GM23338 (cell line): Measurements from ENCODE around the gene PDE4B.

Experiments
- CREB1 ChIP-seq: fragments of 250-450 bp; sonication (Bioruptor Pico); IDR thresholded peaks from 2 replicates; pipeline ENCODE4 v1.5.0; 2020; ENCODE audit warnings: low read depth, mild to moderate bottlenecking, moderate library complexity
- CTCF ChIP-seq, 2 experiments: fragments of 200-600 bp in 1 of 2; sonication (generic) in 1 of 2; conservative IDR thresholded peaks; 2 replicates each; pipeline versions ENCODE4 v1.5.1 to v1.6.1; 2016 to 2017; ENCODE audit warnings: antibody characterized with exemption in 2 of 2, low read depth in 2 of 2, mild to moderate bottlenecking in 2 of 2, moderate library complexity in 1 of 2
- EZH2 ChIP-seq: fragments of 200-600 bp; sonication (generic); IDR thresholded peaks from one replicate; pipeline ENCODE4 v1.8.0; 2017; ENCODE audit warnings: antibody characterized with exemption, mild to moderate bottlenecking, low read depth; ENCODE audit not compliant: unreplicated experiment
- EZH2phosphoT487 ChIP-seq: fragments of 200-600 bp; sonication (generic); IDR thresholded peaks from one replicate; pipeline ENCODE4 v1.8.1; 2018; ENCODE audit warnings: antibody characterized with exemption; ENCODE audit not compliant: unreplicated experiment
- NANOG ChIP-seq: IDR thresholded peaks from 2 replicates; pipeline ENCODE4 v1.6.1; 2016; ENCODE audit warnings: antibody characterized with exemption, borderline replicate concordance
- POLR2AphosphoS5 ChIP-seq: IDR thresholded peaks from 2 replicates; pipeline ENCODE4 v1.6.1; 2016; ENCODE audit warnings: antibody characterized with exemption, low read depth
- STAT1 ChIP-seq: IDR thresholded peaks from one replicate; pipeline ENCODE4 v1.6.1; 2016; ENCODE audit warnings: antibody characterized with exemption; ENCODE audit not compliant: unreplicated experiment
- TF ChIP-seq, protein P1 (sequence below): IDR thresholded peaks from one replicate; pipeline ENCODE4 v1.6.1; 2018; ENCODE audit warnings: antibody characterized with exemption; ENCODE audit not compliant: unreplicated experiment

- TF ChIP-seq EZH2 (no peak), CTCF (conservative IDR thresholded peaks at IDR 0.05; ENCODE audit: low read depth in 2 of 2) (no peak), POLR2AphosphoS5 (no peak), NANOG (no peak), EZH2phosphoT487 (no peak), CREB1 (no peak), STAT1 (no peak)
- TF ChIP-seq, protein P1, sequence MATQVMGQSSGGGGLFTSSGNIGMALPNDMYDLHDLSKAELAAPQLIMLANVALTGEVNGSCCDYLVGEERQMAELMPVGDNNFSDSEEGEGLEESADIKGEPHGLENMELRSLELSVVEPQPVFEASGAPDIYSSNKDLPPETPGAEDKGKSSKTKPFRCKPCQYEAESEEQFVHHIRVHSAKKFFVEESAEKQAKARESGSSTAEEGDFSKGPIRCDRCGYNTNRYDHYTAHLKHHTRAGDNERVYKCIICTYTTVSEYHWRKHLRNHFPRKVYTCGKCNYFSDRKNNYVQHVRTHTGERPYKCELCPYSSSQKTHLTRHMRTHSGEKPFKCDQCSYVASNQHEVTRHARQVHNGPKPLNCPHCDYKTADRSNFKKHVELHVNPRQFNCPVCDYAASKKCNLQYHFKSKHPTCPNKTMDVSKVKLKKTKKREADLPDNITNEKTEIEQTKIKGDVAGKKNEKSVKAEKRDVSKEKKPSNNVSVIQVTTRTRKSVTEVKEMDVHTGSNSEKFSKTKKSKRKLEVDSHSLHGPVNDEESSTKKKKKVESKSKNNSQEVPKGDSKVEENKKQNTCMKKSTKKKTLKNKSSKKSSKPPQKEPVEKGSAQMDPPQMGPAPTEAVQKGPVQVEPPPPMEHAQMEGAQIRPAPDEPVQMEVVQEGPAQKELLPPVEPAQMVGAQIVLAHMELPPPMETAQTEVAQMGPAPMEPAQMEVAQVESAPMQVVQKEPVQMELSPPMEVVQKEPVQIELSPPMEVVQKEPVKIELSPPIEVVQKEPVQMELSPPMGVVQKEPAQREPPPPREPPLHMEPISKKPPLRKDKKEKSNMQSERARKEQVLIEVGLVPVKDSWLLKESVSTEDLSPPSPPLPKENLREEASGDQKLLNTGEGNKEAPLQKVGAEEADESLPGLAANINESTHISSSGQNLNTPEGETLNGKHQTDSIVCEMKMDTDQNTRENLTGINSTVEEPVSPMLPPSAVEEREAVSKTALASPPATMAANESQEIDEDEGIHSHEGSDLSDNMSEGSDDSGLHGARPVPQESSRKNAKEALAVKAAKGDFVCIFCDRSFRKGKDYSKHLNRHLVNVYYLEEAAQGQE = no peak
These were observed 1.3 kb upstream of the PDE4B start for GRCh38 chr1:65791396-65791795.
